Measurements from ENCODE around the gene ERCC6. TPM values are rescaled to one million over a fixed set of nuclear protein-coding genes. Genes with fewer than 3 reads are reported as not detected.
A peak's percentile ranks its signal among the peaks of the same experiment; 100 is the strongest.

ERCC6 gene
- total and polyA plus RNA-seq, 2 donors (not counting 1 experiment from before 2014, with no cell fraction given) = 6.9 to 12.6 TPM

- Histone ChIP-seq H3K9me3 (ENCODE audit: control insufficient read depth, insufficient read depth, low read depth, low read length) (no peaks in the 10 kb centered on the region), H3K36me3 (ENCODE audit: control insufficient read depth, insufficient read depth, low read length) (no peaks in the 10 kb centered on the region), H2AFZ (ENCODE audit: low read length) (no peak overlapping the region), H3K27me3 (ENCODE audit: control insufficient read depth, insufficient read depth, low read length) (no peaks in the 10 kb centered on the region), H3K4me3 (replicated peaks in 1 of 4; ENCODE audit: control extremely low read depth in 1 of 4, insufficient read depth in 1 of 4, low read depth in 3 of 4, low read length in 4 of 4) (no peak overlapping the region), H3K9ac (ENCODE audit: insufficient read depth, low read length) (no peak overlapping the region), H3K4me1 (ENCODE audit: control insufficient read depth, extremely low read depth, insufficient read depth, low read length) (no peaks in the 10 kb centered on the region), H3K27ac (ENCODE audit: insufficient read depth, low read length) (no peak overlapping the region), H3K4me2 (ENCODE audit: extremely low read depth, insufficient read depth, low read length) (no peak overlapping the region), H4K20me1 (ENCODE audit: control insufficient read depth, extremely low read depth, insufficient read depth, low read length) (no peaks in the 10 kb centered on the region), H3K79me2 (ENCODE audit: control insufficient read depth, insufficient read depth, low read length) (no peaks in the 10 kb centered on the region)
- no peak for DNase-seq (ENCODE audit: low read depth in 2 of 2)
- no peak for TF ChIP-seq EZH2 (IDR thresholded peaks at IDR 0.05; ENCODE audit: low read length, missing control alignments)
- TF ChIP-seq CTCF (conservative IDR thresholded peaks at IDR 0.05 in 1 of 2, IDR thresholded peaks at IDR 0.05 in 1 of 2; ENCODE audit: low read depth in 1 of 2, low read length in 2 of 2) = no peak
These were observed 52.2 kb downstream of the ERCC6 start for GRCh38 chr10:49486738-49487137.

DNA sequence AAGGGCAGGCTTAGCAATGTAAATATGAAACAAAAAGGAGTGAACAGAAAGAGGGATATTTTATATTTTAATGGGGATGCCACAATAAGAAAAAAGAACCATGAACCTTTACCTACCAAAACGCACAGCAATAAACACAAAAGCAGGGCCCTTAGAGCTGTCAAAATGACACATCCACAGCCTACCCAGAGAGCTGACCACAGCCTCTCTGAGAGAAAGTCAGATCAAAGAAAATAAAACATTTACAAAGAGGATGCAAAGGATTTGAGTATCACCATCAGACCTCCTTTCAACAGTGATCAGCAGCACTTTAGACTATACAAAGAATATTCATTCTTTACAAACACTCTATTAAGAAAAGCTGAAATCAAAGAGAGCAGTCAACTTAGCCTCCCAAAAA is 52.9 kb downstream of the ERCC6 start:
- no peak overlapping the region for H2AFZ ChIP-seq (ENCODE audit: low read length)
- TF ChIP-seq EZH2 (IDR thresholded peaks at IDR 0.05; ENCODE audit: low read length, missing control alignments) (no peak), CTCF (conservative IDR thresholded peaks at IDR 0.05 in 1 of 2, IDR thresholded peaks at IDR 0.05 in 1 of 2; ENCODE audit: low read depth in 1 of 2, low read length in 2 of 2) (no peak)
- no peaks in the 10 kb centered on the region for H3K36me3 ChIP-seq (ENCODE audit: control insufficient read depth, insufficient read depth, low read length)
- H3K9ac ChIP-seq (ENCODE audit: insufficient read depth, low read length) = no peak overlapping the region
- H3K27me3 ChIP-seq (ENCODE audit: control insufficient read depth, insufficient read depth, low read length) = no peaks in the 10 kb centered on the region
- H3K27ac ChIP-seq (ENCODE audit: insufficient read depth, low read length) = no peak overlapping the region
- DNase-seq (ENCODE audit: low read depth in 2 of 2) = no peak
- no peaks in the 10 kb centered on the region for H4K20me1 ChIP-seq (ENCODE audit: control insufficient read depth, extremely low read depth, insufficient read depth, low read length)
- H3K4me1 ChIP-seq (ENCODE audit: control insufficient read depth, extremely low read depth, insufficient read depth, low read length) = no peaks in the 10 kb centered on the region
- no peaks in the 10 kb centered on the region for H3K9me3 ChIP-seq (ENCODE audit: control insufficient read depth, insufficient read depth, low read depth, low read length)
- no peak overlapping the region for H3K4me3 ChIP-seq (replicated peaks in 1 of 4; ENCODE audit: control extremely low read depth in 1 of 4, insufficient read depth in 1 of 4, low read depth in 3 of 4, low read length in 4 of 4)
- H3K79me2 ChIP-seq (ENCODE audit: control insufficient read depth, insufficient read depth, low read length) = no peaks in the 10 kb centered on the region
- no peak overlapping the region for H3K4me2 ChIP-seq (ENCODE audit: extremely low read depth, insufficient read depth, low read length)

GRCh38 chr10:49484486-49485235 is 54.3 kb downstream of the ERCC6 start:
- H3K9ac ChIP-seq (ENCODE audit: insufficient read depth, low read length) = no peak overlapping the region
- no peaks in the 10 kb centered on the region for H3K79me2 ChIP-seq (ENCODE audit: control insufficient read depth, insufficient read depth, low read length)
- no peaks in the 10 kb centered on the region for H4K20me1 ChIP-seq (ENCODE audit: control insufficient read depth, extremely low read depth, insufficient read depth, low read length)
- H3K36me3 ChIP-seq (ENCODE audit: control insufficient read depth, insufficient read depth, low read length) = no peaks in the 10 kb centered on the region
- no peak overlapping the region for H2AFZ ChIP-seq (ENCODE audit: low read length)
- H3K27me3 ChIP-seq (ENCODE audit: control insufficient read depth, insufficient read depth, low read length) = no peaks in the 10 kb centered on the region
- H3K9me3 ChIP-seq (ENCODE audit: control insufficient read depth, insufficient read depth, low read depth, low read length) = no peaks in the 10 kb centered on the region
- H3K27ac ChIP-seq (ENCODE audit: insufficient read depth, low read length) = no peak overlapping the region
- H3K4me1 ChIP-seq (ENCODE audit: control insufficient read depth, extremely low read depth, insufficient read depth, low read length) = no peaks in the 10 kb centered on the region
- no peak overlapping the region for H3K4me3 ChIP-seq (replicated peaks in 1 of 4; ENCODE audit: control extremely low read depth in 1 of 4, insufficient read depth in 1 of 4, low read depth in 3 of 4, low read length in 4 of 4)
- DNase-seq (ENCODE audit: low read depth in 2 of 2) = peak in 1 of 2 donors; percentile 76
- H3K4me2 ChIP-seq (ENCODE audit: extremely low read depth, insufficient read depth, low read length) = no peak overlapping the region
- no peak for TF ChIP-seq EZH2 (IDR thresholded peaks at IDR 0.05; ENCODE audit: low read length, missing control alignments)
- no peak for TF ChIP-seq CTCF (conservative IDR thresholded peaks at IDR 0.05 in 1 of 2, IDR thresholded peaks at IDR 0.05 in 1 of 2; ENCODE audit: low read depth in 1 of 2, low read length in 2 of 2)
